GM18867 (cell line): Measurements from ENCODE around the gene HMGXB3.
"Not testable (repeated sequence)": the region's sequence is repeated elsewhere in the genome, so short reads cannot be mapped to it uniquely, and the experiment has no call there.

Experiments
- ATAC-seq: cut with Tn5 transposase; IDR thresholded peaks from one replicate; pipeline ENCODE4 v1.9.1; 2021; ENCODE audit warnings: mild to moderate bottlenecking, moderate library complexity; ENCODE audit not compliant: unreplicated experiment

The HMGXB3 gene

DNA sequence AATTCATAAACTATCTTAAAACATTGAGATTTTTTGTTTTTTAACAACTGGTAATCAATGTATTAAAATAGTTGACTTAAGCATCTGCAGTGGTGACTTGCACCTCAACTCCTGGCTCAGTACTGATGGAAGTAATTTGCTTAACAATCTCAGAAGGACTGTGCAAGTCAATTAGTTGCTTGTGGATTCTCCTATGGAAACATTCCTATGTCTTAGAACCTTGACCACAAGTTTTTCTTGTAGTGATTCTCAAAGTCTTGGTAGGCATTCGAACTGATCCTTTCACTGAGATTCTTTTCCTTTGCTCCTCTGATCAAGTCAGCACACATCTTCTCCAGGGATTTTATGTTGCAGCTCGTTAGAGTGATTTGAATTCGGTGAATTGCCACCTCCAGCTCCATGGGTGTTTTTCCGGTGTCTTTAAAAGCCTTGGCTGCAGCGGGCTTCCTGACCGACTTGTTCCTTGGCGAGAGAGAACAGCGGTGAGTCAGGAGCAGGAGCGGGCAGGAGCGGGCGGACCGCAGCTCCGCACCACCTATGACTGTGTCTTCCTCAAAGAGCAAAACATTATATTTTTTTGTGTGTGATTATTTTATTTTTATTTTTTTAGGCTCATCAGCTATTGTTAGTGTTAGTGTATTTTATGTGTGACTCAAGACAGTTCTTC is 21.1 kb downstream of the HMGXB3 start:
- no peak for ATAC-seq

DNA sequence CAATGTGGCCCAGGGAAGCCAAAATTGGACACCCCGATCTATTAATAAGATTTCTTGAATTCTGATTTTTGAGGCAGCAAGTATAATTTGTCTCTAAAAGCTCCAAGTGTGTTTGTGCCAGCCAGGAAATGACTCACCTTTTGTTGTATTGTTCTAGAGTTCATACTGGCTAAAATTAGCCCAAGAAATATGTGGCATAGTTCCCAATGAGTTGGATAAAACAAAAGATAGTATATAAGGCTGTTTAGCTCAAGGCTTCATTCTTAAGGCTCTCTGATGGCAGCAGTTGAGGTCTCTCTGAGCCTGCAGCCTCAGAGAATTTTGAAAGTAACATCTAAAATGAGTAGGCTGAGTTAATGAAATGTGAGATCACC is 21.6 kb downstream of the HMGXB3 start:
- ATAC-seq: no peak

DNA sequence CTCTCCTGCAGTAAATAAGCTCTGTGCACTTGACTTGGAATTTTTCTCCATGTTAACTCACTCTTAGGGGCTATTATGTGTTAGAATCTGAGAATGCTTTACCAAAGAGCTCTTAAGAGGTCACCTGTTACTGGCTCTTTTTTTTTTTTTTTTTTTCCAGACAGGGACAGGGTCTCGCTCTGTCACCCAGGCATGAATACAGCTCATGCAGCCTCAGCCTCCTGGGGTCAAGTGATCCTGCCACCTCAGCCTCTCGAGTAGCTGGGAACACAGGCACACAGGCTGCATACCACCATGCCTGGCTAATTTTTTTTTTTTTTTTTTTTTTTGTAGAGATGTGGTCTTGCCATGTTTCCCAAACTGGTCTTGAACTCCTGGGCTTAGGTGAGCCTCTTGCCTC is 22.1 kb downstream of the HMGXB3 start:
- ATAC-seq: no peak

DNA sequence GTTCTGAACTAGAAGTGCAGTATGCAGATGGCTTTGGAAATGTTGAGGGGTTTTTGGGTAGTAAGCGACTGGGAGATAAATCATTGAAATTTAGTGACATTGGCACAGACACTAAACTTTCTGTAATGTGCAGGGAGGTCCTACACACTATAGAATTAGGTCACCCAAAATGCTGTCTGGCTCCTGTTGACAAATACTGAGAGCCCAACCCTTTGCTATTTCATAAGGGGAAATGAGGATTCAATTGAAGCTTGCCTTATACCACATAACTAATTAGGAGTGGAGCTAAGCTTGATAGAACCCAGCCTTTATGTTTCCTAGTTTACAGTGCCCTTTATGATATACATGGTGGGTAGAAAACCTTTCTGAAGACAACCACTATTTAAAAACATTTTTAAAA is 22.6 kb downstream of the HMGXB3 start:
- ATAC-seq: no peak

DNA sequence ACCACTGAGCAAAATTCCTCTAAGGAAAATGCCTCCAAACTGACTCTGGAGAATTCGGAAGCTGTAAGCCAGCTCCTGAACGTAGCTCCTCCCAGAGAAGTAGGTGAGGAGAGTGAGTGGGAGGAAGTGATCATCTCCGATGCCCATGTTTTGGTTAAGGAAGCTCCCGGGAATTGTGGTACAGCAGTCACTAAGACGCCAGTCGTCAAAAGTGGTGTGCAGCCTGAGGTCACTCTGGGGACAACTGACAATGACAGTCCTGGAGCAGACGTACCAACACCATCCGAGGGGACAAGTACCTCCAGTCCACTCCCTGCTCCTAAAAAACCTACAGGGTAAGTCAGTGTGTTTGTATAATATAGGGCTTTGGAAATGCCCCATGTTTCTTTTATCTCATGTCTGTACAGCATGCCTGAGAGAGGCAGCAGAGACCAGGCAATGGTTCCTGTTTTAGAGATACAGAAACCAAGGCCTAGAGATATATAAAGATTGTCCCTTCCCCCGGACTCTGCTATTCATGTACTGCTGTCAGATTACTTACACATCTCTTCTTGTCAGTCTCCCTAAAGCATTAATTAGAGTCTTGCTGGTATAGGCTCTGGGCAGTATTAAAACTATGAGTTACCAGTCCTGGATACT is 23.9 kb downstream of the HMGXB3 start:
- no peak for ATAC-seq

DNA sequence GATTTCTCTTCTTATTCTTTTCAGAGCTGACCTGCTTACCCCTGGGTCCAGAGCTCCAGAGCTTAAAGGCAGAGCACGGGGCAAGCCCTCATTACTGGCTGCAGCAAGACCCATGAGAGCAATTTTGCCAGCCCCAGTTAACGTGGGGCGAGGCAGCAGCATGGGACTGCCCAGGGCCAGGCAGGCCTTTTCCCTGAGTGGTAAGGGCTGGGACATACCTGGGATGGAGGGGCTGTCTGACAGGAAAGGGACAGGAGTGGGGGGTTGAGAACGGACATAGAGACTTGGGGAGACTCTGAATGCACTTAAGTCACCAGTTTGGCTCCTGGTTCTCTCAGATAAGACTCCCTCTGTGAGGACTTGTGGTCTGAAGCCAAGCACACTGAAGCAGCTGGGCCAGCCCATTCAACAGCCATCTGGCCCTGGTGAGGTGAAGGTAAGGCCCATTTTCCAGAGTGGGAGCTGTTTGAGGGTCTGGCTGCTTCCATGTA is 26.2 kb downstream of the HMGXB3 start:
- no peak for ATAC-seq

DNA sequence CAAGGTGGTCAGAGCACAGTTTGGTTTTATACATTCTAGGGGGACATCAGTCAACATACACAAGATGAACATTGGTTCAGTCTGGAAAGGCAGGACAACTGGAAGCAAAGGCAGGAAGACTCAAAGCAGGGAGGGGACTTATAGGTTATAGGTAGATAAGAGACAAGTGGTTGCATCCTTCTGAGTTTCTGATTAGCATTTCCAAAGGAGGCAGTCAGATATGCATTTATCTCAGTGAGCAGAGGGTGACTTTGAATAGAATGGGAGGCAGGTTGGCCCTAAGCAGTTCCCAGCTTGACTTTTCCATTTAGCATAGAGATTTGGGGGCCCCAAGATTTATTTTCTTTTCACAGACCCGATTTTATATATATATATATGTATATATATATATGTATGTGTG is 27.5 kb downstream of the HMGXB3 start:
- not testable (repeated sequence) for ATAC-seq

DNA sequence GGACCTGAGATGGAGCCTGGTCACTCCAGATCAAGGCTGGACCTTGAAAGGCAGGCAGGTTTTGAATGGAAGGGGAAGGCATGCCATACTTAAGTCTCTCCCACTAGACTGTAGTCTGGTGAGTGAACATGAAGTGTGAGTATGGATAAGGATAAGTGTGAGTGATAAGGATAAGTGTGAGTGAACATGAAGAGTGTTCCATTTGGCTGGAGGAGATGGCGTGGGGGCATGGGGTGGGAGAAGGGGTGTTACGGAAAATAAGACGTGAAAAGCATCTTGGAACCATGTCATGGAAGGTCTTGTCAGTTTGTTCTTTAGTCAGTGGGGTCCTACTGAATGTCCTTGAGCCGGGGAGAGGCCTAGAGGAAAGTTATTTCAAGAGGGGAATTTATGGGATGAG is 32.8 kb downstream of the HMGXB3 start:
- ATAC-seq: no peak

DNA sequence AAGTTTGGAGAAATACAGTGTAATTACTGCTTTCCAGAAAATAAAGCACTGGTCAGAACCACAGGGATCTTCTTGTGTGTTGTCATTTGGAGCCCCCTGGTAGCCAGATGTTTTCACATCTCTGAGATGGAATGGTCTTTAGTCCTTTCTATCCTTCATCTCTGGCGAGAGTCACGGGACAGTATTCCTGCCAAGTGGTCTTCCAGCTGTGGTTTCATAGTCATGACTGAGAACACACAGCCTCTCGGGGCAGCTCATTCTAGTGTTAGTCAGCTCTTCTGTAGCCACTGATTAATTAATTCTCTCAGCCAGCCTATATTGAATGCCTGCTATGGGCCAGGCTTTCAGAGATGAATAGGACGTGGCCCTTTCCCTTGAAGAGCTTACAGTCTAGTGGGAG is 34.1 kb downstream of the HMGXB3 start:
- ATAC-seq: no peak

DNA sequence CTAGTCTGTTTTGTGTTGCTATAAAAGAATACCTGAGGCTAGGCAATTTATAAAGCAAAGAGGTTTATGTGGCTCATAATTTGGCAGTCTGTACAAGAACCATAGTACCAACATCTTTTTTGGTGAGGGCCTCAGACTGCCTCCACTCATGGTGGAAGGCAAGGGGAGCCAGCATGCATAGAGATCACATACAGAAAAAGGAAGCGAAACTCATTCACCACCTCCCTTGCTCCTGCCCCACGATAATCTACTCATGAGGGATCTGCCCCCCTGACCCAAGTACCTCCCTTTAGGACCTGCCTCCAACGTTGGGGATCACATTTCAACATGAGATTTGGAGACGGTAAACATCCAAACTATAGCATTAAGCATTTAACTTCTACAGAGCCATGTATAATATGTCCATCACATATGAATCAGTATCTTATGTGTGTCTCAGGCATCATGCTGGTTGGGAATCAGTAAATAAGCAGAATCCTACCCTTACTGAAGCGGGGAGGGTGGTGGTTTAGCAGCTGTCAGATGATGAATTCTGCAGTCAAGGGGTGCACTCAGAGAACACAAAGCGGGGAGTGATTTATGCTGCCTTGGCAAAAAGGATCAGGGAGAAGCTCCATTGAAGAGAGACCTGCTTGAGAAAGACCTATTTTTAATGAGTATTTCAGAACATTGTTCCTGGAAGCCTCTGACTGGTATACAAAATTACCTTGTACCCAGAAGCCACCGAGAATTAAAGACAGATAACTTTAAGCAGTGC is 34.8 kb downstream of the HMGXB3 start:
- ATAC-seq: peak; percentile 95

DNA sequence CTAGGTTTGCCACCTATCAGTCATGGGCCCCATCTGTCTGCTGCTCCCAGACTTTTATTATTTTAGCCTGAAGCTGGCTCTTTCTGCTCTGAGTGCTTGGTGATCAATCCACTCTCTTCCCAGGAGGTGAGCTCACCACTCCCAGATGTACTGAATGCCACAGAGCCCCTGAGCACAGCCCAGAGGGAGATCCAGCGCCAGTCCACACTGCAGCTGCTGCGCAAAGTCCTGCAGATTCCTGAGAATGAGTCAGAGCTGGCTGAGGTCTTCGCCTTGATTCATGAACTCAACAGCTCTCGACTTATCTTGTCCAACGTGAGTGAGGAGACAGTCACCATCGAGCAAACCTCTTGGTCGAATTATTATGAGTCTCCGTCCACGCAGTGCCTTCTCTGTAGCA is 36.0 kb downstream of the HMGXB3 start:
- ATAC-seq: no peak

DNA sequence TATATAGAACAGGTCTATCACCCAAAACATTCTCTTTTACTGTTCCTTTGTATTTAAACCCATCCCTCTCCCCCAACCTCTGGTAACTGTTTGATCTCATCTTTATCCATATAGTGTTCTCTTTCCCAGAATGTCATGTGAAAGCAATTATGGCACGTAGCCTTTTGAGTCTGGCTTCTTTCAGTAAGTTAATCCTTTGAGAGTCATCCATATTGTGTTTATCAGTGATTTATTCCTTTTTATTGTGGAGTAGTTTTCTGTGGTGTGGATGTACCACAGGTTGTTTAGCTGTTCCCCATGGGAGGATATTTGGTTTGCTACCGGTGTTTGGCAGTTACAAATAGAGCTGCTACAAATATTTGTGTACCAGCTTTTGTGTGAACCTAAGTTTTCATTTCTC is 38.0 kb downstream of the HMGXB3 start:
- no peak for ATAC-seq

DNA sequence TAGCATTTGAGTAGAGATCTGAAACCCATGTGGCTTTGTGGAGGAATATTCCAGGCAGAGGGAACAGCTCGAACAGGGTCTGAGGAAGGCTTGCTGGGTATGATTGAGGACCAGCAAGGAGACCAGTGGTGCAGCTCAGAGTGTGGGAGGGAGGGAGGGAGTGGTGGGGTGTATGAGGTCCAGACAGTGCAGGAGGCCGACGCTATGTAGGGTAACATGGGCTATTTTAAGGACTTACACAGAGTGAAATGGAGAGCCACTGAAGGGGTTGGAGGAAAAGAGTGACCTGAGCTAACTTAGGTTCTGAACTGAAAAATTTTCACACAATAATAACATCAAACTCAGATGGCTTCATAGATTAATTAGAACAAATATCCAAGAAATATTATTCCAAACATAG is 41.9 kb downstream of the HMGXB3 start:
- ATAC-seq: no peak

DNA sequence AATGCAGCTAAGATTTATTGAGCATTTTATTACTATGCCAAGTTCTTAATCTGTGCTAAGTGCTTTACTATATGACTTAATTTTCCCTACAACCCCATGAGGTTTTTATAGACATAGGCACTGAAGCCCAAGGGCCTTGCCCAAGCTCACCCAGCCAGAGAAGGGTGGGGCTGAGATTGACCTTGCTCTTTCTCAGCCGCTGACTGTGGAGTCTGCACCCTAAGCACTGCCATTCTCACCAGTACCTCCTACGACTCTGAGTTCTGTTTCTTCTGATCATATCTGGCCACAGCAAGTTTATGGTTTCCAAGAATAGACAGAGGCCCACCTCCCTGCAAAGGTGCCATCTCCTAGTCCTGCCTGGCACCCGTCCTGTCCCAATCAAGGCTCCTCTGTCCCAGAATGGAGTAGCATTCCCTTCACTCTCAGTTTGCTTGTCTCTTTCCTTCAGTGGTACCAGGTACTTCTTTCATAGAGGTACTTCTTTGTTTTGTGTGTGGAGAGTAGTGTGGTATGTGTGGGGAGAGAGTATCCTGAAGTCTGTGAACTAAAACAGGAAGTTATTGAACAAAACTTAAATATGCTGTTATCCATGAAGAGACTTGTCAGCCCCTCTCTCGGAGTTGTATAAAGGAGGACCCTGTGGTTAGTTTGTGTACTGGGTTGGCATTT is 43.3 kb downstream of the HMGXB3 start:
- ATAC-seq: no peak

DNA sequence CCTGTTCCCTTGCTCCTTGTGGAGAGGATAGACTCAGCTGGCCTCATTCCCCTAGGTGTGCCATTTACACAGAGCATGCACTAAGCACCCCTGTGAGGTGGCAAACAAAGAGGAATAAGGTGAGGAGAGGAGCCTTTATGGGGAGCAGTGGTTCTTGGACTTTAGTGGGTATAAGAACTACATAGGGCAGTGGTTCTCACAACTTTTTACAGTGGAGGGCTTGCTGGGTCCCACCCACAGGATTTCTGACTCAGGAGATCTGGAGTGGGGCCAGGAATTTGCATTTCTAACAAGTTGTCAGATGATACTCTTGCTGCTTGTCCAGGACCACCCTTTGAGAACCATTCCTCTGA is 43.8 kb downstream of the HMGXB3 start:
- ATAC-seq: no peak

DNA sequence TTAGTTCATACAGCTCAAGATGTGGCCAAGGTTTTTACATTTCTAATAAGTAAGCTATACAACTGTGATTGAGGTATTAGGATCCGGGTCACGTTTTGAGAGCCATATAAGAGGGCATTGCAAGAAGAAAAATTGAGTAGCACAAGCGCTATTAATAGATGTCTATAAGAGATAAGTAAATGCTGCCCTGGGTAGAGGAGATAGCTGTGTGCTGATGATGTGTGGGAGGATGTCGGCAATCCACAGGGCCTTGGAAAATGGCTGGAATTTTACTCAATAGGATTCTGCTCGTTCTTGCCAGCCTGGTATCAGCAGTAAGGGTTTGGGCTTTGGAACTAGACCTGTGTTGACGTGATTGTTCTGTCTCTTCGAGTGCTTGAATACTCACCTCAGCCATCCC is 44.2 kb downstream of the HMGXB3 start:
- no peak for ATAC-seq

DNA sequence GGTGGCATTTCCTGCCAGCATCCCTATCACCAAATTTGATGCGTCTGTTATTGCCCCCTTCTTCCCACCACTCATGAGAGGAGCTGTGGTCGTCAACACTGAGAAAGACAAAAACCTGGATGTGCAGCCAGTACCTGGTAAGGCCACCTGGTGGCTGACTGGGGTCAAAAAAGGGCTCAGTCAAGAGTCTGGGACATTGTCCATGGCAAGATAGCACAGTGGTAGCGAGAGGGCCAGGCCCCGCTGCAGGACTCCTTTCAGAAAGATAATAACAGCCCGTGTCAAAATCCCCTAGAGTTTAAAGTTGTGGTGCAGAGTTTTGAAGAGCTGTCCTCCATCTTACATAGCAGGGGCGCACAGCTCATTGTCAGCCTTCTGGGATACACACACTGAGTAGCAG is 45.0 kb downstream of the HMGXB3 start:
- no peak for ATAC-seq

DNA sequence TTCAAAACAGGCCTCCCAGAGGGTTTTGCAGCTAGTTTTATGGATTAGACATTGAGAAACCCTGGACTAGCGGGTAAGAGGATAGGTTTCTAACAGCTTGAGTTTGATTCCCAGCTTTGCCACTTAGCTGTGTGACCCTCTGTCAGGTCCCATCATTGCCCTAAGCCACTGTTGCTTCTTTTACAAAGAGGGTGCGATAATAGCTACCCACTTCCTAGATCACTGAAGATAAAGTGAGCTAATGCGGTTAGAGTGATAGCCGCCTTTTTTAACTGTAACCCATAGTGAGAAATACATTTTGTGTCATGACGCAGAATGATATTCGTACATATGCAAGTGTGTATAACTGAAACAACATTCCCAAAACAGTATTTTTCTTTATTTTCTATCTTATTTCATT is 45.5 kb downstream of the HMGXB3 start:
- no peak for ATAC-seq

DNA sequence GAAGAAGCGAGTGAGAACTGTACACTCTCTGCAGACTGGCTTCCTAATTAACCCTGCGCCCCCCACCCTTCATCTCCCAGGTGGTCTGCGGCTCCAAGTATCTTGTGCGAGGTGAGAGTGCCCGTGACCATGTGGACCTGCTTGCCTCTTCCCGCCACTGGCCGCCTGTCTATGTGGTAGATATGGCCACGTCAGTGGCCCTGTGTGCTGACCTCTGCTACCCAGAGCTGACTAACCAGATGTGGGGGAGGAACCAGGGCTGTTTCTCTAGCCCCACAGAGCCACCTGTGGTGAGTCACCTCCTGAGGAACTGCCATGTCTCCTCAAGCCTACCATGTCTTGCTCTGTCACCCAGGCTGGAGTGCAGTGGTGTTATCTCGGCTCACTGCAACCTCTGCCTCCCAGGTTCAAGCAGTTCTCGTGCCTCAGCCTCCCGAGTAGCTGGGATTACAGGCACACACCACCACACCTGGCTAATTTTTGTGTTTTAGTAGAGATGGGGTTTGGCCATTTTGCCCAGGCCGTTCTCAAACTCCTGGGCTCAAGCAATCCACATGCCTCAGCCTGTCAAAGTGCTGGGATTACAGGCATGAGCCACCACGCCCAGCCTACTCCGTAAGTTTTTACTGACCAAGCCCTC is 49.8 kb downstream of the HMGXB3 start:
- not testable (repeated sequence) for ATAC-seq

DNA sequence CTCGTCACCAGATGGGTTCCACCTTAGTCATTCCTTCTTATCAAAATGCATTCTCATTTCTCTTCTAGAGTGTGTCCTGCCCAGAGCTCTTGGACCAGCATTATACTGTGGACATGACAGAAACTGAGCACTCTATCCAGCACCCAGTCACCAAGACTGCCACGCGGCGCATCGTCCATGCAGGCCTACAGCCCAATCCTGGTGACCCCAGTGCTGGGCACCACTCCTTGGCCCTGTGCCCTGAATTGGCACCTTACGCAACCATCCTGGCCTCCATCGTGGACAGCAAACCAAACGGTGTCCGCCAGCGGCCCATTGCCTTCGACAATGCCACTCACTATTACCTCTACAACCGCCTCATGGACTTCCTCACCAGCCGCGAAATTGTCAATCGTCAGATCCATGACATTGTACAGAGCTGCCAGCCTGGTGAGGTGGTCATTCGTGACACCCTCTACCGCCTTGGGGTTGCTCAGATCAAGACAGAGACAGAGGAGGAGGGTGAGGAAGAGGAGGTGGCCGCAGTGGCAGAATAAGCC is 51.2 kb downstream of the HMGXB3 start:
- ATAC-seq: no peak
